Esophagus squamous epithelium (tissue), 4 donors: ENCODE results near the gene VRK1.

Experiments
- CTCF ChIP-seq, 6 experiments: fragments of 450-650 bp in 4 of 6; fragments of 200-600 bp in 2 of 6; sonication (generic) in 2 of 6; IDR thresholded peaks; one replicate each; pipeline ENCODE4 v1.5.1; 2016 to 2019; ENCODE audit warnings: antibody characterized with exemption in 6 of 6, mild to moderate bottlenecking in 4 of 6, moderate library complexity in 4 of 6
- POLR2A ChIP-seq, 4 donors: fragments of 450-650 bp; IDR thresholded peaks; one replicate each; pipeline ENCODE4 v1.6.1; 2017; ENCODE audit warnings: antibody characterized with exemption in 4 of 4, mild to moderate bottlenecking in 4 of 4, moderate library complexity in 3 of 4

DNA sequence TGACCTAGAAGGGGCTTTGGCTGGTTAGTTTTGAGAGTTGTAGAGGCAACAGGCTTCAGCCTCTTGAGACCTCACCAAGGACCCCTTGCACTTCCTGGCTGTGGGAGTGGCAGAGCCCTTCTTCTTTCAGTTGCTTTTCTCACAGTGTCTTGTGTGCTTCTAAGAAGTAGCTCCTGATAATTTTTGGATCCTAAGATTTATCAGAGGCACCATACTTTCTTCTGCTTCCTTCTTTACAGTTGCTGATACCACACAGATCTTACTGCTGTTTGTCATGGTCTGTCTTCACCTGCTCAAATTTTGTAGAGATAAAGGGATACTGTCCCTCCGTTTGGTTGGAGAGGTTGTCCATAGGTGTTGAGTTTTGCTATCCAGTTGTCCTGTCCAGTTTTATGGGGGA lies 33.8 kb downstream of the VRK1 start:
- TF ChIP-seq CTCF (IDR thresholded peaks at IDR 0.05): no peak
- no peak for TF ChIP-seq POLR2A (IDR thresholded peaks at IDR 0.05)
